NOMO-1 treated with dmso at 0.1 percent for 144 hours (cell line): Measurements from ENCODE around the gene HSPA2.
A peak's percentile ranks its signal among the peaks of the same experiment; 100 is the strongest.
"Not testable (repeated sequence)": the region's sequence is repeated elsewhere in the genome, so short reads cannot be mapped to it uniquely, and the experiment has no call there.

Source experiments
- DNase-seq: peaks from one replicate; lab custom pipeline; 2025; ENCODE audit not compliant: unreplicated experiment; lab: John Stamatoyannopoulos, UW

Gene HSPA2

GRCh38 chr14:64513271-64513670 is 27.3 kb upstream of the HSPA2 start:
- no peak for DNase-seq

- no peak for DNase-seq
These were observed 25.5 kb upstream of the HSPA2 start for GRCh38 chr14:64515053-64515452.

DNA sequence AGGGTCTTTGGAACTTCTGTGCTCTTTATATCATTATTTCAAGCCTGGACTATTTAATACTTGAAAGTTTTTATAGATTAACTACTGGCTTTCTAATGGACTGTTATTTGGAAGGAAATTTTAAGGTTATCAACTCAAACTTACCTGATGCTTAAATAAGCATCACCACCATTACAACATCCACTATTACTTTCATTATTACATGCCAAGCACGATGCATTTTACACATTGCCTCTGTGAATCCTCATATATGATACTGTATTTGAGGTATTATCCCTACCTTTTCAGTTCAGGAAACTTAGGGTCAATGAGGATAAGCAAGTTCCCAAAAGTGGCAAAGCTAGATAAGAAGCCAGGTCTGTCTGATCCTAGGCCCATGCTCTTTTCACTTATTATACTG is 23.6 kb upstream of the HSPA2 start:
- no peak for DNase-seq

- DNase-seq, result not testable (repeated sequence)
These were observed 22.9 kb upstream of the HSPA2 start for GRCh38 chr14:64517667-64518066.

DNA sequence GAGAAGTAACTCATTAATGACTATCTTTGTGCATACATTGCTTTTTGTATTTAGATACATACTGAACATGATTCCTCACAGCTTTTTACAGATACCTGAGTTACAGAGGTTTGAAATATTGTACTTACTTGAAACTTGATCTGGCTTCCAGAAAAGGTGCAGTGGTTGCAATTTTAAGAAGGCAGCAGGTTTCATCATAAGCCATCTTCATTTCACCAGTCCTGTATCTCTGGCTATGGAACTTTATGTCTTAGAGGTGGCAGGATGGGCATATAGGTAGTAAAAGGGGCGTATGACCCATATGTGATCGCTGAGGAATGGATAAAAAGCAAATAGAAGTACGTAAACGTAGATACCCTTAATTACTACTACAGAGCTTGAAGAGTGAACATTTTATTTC is 22.3 kb upstream of the HSPA2 start:
- DNase-seq, result no peak

- DNase-seq, result no peak
These were observed 19.8 kb upstream of the HSPA2 start for GRCh38 chr14:64520699-64521098.

DNA sequence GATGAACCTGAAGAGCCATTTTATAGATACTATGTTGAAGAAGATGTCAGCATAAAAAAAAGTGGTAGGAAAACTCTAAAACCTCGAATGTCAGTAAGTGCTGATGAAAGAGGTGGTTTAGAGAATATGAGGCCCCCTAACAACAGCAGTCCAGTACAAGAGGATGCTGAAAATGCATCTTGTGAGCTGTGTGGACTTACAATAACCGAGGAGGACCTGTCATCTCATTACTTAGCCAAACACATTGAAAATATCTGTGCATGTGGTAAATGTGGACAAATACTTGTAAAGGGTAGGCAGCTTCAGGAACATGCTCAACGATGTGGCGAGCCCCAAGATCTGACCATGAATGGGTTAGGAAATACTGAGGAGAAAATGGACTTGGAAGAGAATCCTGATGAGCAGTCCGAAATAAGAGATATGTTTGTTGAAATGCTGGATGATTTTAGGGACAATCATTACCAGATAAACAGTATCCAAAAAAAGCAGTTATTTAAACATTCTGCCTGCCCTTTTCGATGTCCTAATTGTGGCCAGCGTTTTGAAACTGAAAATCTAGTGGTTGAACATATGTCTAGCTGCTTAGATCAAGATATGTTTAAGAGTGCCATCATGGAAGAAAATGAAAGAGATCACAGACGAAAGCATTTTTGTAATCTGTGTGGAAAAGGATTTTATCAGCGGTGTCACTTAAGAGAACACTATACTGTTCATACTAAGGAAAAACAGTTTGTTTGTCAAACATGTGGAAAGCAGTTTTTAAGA is 17.8 kb upstream of the HSPA2 start:
- no peak for DNase-seq

DNA sequence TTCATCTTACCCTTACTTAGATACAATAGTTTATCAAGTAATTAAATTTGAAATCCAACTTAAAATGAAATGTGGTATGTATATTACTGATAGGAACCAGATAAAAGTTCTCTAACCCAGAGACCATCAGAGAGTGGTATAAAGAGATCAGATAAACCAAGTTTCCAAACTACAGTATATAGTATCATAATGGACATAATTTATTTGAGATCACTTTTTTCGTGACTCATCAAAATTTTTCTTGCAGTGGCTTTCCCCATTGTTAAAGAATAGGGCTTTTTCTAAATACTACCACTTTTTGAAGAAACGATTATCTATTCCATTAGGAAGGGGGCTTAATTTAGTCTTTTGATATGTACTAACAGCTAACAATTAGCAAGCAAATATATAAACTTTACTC is 15.2 kb upstream of the HSPA2 start:
- DNase-seq, result no peak

- DNase-seq, result no peak
These were observed 9.0 kb upstream of the HSPA2 start for GRCh38 chr14:64531567-64531966.

GRCh38 chr14:64536488-64537245 is 3.9 kb upstream of the HSPA2 start:
- peak; percentile 6 for DNase-seq

DNA sequence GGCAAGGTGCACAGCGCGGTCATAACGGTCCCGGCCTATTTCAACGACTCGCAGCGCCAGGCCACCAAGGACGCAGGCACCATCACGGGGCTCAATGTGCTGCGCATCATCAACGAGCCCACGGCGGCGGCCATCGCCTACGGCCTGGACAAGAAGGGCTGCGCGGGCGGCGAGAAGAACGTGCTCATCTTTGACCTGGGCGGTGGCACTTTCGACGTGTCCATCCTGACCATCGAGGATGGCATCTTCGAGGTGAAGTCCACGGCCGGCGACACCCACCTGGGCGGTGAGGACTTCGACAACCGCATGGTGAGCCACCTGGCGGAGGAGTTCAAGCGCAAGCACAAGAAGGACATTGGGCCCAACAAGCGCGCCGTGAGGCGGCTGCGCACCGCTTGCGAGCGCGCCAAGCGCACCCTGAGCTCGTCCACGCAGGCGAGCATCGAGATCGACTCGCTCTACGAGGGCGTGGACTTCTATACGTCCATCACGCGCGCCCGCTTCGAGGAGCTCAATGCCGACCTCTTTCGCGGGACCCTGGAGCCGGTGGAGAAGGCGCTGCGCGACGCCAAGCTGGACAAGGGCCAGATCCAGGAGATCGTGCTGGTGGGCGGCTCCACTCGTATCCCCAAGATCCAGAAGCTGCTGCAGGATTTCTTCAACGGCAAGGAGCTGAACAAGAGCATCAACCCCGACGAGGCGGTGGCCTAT is 875 bp downstream of the HSPA2 start:
- DNase-seq, result no peak

DNA sequence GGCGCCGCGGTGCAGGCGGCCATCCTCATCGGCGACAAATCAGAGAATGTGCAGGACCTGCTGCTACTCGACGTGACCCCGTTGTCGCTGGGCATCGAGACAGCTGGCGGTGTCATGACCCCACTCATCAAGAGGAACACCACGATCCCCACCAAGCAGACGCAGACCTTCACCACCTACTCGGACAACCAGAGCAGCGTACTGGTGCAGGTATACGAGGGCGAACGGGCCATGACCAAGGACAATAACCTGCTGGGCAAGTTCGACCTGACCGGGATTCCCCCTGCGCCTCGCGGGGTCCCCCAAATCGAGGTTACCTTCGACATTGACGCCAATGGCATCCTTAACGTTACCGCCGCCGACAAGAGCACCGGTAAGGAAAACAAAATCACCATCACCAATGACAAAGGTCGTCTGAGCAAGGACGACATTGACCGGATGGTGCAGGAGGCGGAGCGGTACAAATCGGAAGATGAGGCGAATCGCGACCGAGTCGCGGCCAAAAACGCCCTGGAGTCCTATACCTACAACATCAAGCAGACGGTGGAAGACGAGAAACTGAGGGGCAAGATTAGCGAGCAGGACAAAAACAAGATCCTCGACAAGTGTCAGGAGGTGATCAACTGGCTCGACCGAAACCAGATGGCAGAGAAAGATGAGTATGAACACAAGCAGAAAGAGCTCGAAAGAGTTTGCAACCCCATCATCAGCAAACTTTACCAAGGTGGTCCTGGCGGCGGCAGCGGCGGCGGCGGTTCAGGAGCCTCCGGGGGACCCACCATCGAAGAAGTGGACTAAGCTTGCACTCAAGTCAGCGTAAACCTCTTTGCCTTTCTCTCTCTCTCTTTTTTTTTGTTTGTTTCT is 1.7 kb downstream of the HSPA2 start:
- DNase-seq, result no peak

DNA sequence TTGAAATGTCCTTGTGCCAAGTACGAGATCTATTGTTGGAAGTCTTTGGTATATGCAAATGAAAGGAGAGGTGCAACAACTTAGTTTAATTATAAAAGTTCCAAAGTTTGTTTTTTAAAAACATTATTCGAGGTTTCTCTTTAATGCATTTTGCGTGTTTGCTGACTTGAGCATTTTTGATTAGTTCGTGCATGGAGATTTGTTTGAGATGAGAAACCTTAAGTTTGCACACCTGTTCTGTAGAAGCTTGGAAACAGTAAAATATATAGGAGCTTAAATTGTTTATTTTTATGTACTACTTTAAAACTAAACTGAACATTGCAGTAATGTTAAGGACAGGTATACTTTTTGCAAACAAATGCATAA is 2.3 kb downstream of the HSPA2 start:
- no peak for DNase-seq

DNA sequence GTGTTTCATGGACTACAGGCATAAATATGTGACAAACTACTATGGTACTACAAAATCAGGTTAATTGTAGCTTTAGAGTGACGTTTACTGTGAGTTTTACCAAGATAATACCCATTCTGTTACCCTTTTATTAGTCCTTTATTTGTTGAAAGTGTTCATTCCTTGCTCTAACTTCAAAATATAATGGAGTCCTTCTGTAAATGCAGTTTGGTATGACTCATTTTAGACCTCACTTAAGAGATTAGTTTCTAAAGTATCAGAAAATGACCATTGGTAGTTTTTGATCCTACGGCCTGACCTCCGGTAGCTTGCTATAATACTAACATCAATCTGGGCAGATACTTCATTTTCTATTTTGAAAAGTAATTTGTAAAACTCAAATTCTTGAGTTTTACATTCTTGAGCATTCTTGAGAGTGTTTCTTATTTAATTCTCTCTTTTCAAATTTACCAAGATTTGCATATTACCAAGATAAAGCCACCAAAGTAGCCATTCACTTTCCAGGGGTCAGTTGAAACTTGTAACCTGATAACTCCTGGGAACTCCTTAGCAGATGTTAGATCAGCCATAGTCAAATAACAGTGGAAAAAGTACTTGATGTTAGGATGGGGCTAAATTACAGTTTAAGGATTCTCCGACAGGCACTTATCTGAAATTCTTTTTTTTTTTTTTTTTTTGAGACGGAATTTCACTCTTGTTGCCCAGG is 4.2 kb downstream of the HSPA2 start:
- no peak for DNase-seq

GRCh38 chr14:64549016-64549415 is 8.5 kb downstream of the HSPA2 start:
- DNase-seq, result no peak

- peak; percentile 38 for DNase-seq
These were observed 9.5 kb downstream of the HSPA2 start, which contains the start of gene PPP1R36 for GRCh38 chr14:64549791-64550620. TSS of gene PPP1R36 (plus strand) at chr14:64549961. CDS start at chr14:64549998, 37 bp downstream.

DNA sequence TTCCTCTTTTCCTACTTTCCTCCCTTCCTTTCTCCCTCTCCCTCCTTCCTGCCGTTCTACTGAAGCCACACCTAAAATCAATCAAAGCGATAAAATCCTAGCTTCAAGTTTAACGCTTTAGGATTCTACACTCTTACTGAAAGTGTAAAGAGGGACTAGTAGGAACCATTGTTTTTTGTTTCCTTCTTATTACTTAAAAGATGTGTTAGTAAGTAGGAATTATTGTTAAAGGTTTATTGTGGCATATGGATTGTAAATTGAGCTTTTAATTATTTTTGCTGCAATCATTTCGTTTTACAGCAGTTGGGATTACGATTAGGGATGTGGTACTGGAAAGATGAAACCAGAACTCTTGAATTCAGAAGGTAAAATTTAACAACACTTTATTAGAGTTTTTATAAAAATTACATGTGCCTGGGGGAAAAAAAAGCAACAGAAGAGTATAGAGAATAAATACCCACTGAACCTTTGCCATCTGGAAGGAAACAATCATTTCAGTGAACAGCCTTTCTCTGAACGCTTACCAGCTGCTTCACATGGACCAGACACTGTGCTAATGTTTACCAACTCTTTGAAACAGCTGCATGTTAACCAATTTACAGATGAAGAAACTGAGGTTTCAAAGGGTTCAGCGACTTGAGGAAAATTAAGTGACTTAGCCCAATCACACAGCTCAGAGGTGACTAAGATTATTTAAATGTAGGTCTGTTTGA is 10.2 kb downstream of the HSPA2 start:
- no peak for DNase-seq

DNA sequence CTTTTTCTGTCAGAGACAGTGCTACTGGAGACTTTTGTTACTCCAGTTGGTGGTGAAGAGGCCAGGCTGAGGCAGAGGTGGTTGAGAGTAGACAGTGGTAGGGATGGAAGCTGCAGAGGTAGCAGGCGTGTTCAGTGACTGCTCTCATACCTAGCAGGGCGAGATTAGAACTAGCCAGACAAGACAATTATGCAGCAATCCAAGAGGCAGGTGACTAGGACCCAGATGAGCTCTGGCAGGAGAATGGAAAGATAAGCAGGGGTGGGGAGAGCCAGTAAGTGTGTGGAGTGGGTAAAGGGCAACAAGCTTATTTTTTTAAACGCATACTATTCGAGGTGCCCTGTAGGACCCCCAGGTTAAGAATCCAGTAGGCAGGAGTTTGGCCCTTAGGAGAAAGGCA is 14.0 kb downstream of the HSPA2 start:
- DNase-seq, result no peak

DNA sequence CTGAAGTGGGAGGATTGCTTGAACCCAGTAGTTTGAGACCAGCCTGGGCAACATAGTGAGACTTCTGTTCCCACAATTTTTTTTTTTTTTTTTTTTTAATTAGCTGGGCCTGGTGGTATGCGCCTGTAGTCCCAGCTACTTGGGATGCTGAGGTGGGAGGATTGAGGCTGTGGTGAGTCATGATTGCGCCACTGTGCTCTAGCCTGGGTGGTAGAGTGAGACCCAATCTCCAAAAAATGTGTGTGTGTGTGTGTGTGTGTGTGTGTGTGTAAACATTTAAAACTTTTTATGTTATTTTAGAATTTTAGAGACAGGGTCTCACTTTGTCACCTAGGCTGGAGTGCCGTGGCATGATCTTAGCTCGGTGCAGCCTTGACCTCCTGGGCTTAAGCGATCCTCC is 16.0 kb downstream of the HSPA2 start:
- no peak for DNase-seq
